PC-9 (cell line): ENCODE results near the gene LTBP3. TPM values are rescaled to one million over a fixed set of nuclear protein-coding genes. Genes with fewer than 3 reads are reported as not detected.

Experiments
- BruUV-seq: library from RNA; stranded (reverse); fragments of 400-500 nt; replicated peaks from 2 replicates; lab custom pipeline; 2021; lab: Mats Ljungman, UMichigan
- CTCF ChIA-PET: fragments of 300-600 bp; sonication (Branson Sonifier 250); formaldehyde crosslinking; loops from one replicate; lab custom pipeline; 2022; ENCODE audit warnings: antibody characterized with exemption; lab: Charles Lee
- POLR2A ChIA-PET: fragments of 300-600 bp; sonication (Branson Sonifier 250); formaldehyde crosslinking; loops from one replicate; lab custom pipeline; 2022; ENCODE audit warnings: antibody characterized with exemption; ENCODE audit not compliant: unreplicated experiment; lab: Charles Lee
- DNase-seq, 2 experiments: peaks; one replicate each; pipeline versions ENCODE4 v3.0.0 to v3.0.0-alpha.2; 2015 to 2022; ENCODE audit warnings: mixed read lengths in 1 of 2
- H2AFZ ChIP-seq: fragments of 200-600 bp; sonication (generic); 2 replicates; pipeline ENCODE4 v1.8.1; 2017; ENCODE audit warnings: antibody characterized with exemption
- H3F3A ChIP-seq: fragments of 200-600 bp; sonication (generic); 2 replicates; pipeline ENCODE4 v1.8.1; 2017; ENCODE audit warnings: antibody characterized with exemption, mild to moderate bottlenecking, low read depth; ENCODE audit not compliant: insufficient read depth
- H3K27ac ChIP-seq: fragments of 200-600 bp; sonication (generic); 2 replicates; pipeline ENCODE4 v1.6.1; 2016; ENCODE audit warnings: mixed run types
- H3K27me3 ChIP-seq: fragments of 200-600 bp; sonication (generic); 2 replicates; pipeline ENCODE4 v1.6.1; 2016; ENCODE audit warnings: low read depth, mixed run types; ENCODE audit not compliant: insufficient read depth
- H3K36me3 ChIP-seq: fragments of 200-600 bp; sonication (generic); 2 replicates; pipeline ENCODE4 v1.6.1; 2016; ENCODE audit warnings: low read depth, mixed run types
- H3K4me1 ChIP-seq: fragments of 200-600 bp; sonication (generic); replicated peaks from 2 replicates; pipeline ENCODE4 v1.6.1; 2016; ENCODE audit warnings: mixed run types; ENCODE audit not compliant: insufficient read depth
- H3K4me2 ChIP-seq: fragments of 200-600 bp; sonication (generic); 2 replicates; pipeline ENCODE4 v1.6.1; 2017; ENCODE audit warnings: mixed run types
- H3K4me3 ChIP-seq: fragments of 200-600 bp; sonication (generic); 2 replicates; pipeline ENCODE4 v1.6.1; 2016; ENCODE audit warnings: mixed run types
- H3K79me2 ChIP-seq: fragments of 200-600 bp; sonication (generic); 2 replicates; pipeline ENCODE4 v1.6.1; 2017; ENCODE audit warnings: low read depth, mixed run types
- H3K9me2 ChIP-seq: fragments of 200-600 bp; sonication (generic); 2 replicates; pipeline ENCODE4 v1.8.1; 2017; ENCODE audit warnings: mild to moderate bottlenecking; ENCODE audit not compliant: insufficient read depth
- H3K9me3 ChIP-seq: fragments of 200-600 bp; sonication (generic); 2 replicates; pipeline ENCODE4 v1.8.1; 2016; ENCODE audit warnings: low read depth; ENCODE audit not compliant: insufficient read depth
- H4K20me1 ChIP-seq: fragments of 200-600 bp; sonication (generic); 2 replicates; pipeline ENCODE4 v1.8.1; 2017; ENCODE audit not compliant: insufficient read depth
- CTCF ChIP-seq: fragments of 200-600 bp; sonication (generic); conservative IDR thresholded peaks from 2 replicates; pipeline ENCODE4 v1.6.1; 2017; ENCODE audit warnings: mixed run types, antibody characterized with exemption, mild to moderate bottlenecking, moderate library complexity
- EZH2 ChIP-seq: fragments of 200-600 bp; sonication (generic); IDR thresholded peaks from 2 replicates; pipeline ENCODE4 v1.8.0; 2017; ENCODE audit warnings: antibody characterized with exemption, low read depth
- intact Hi-C: fragments of 100-400 bp; cut with micrococcal nuclease; formaldehyde crosslinking; loops from one replicate; pipeline ENCODE4 v1.10.0; 2022; ENCODE audit not compliant: unreplicated experiment
- total RNA-seq: library from RNA; stranded (reverse); gene quantifications from 2 replicates; pipeline ENCODE4 v1.2.3, GENCODE V29; 2021

The LTBP3 gene
- total RNA-seq, 1 experiment from 2014 or later: 455 TPM

GRCh38 chr11:65546217-65546958, 11.8 kb downstream of the LTBP3 start:
- Histone ChIP-seq H3K9me2 (no peaks in the 10 kb centered on the region), H3K27me3 (no peaks in the 10 kb centered on the region), H3K4me1 (peaks cover 9% of the 10 kb centered on the region), H3K4me2 (no peak overlapping the region), H3K4me3 (no peak overlapping the region), H3K9me3 (no peaks in the 10 kb centered on the region), H3K79me2 (peaks cover 1% of the 10 kb centered on the region), H4K20me1 (peaks cover 13% of the 10 kb centered on the region), H3K36me3 (peaks cover 51% of the 10 kb centered on the region), H3F3A (peaks cover 73% of the 10 kb centered on the region), H3K27ac (no peak overlapping the region), H2AFZ (no peak overlapping the region)
- POLR2A ChIA-PET: no interaction called here
- no TSS peak for BruUV-seq
- CTCF ChIA-PET: interaction anchor here (0.6 kb wide), 1 partner anchor 33 kb away, joined by 6 read pairs; no protein-coding TSS in a partner anchor
- intact Hi-C loops: no loop called here
- TF ChIP-seq CTCF (no peak), EZH2 (no peak)
- no peak for DNase-seq

GRCh38 chr11:65545853-65546216, 12.3 kb downstream of the LTBP3 start:
- Histone ChIP-seq H2AFZ (no peak overlapping the region), H3K27me3 (no peaks in the 10 kb centered on the region), H4K20me1 (peaks cover 13% of the 10 kb centered on the region), H3K4me2 (no peak overlapping the region), H3K36me3 (peaks cover 46% of the 10 kb centered on the region), H3K9me3 (no peaks in the 10 kb centered on the region), H3K4me1 (peaks cover 14% of the 10 kb centered on the region), H3F3A (peaks cover 77% of the 10 kb centered on the region), H3K9me2 (no peaks in the 10 kb centered on the region), H3K27ac (no peak overlapping the region), H3K4me3 (no peak overlapping the region), H3K79me2 (no peaks in the 10 kb centered on the region; the same call in 1 of the 2 replicates)
- POLR2A ChIA-PET: no interaction called here
- intact Hi-C loops: no loop called here
- no TSS peak for BruUV-seq
- TF ChIP-seq CTCF (no peak), EZH2 (no peak)
- DNase-seq: no peak
- CTCF ChIA-PET: no interaction called here

- Histone ChIP-seq H3F3A (peaks cover 79% of the 10 kb centered on the region), H2AFZ (no peak overlapping the region), H3K27me3 (no peaks in the 10 kb centered on the region), H3K4me2 (no peak overlapping the region), H3K9me2 (no peaks in the 10 kb centered on the region), H3K27ac (no peak overlapping the region), H4K20me1 (peaks cover 19% of the 10 kb centered on the region), H3K36me3 (peaks cover 30% of the 10 kb centered on the region), H3K4me1 (peaks cover 17% of the 10 kb centered on the region), H3K9me3 (no peaks in the 10 kb centered on the region), H3K79me2 (no peaks in the 10 kb centered on the region; the same call in 1 of the 2 replicates), H3K4me3 (no peak overlapping the region)
- intact Hi-C loops: no loop called here
- ChIA-PET POLR2A (interaction anchor here (0.8 kb wide), 1 partner anchor 35 kb away, joined by 4 read pairs; no protein-coding TSS in a partner anchor), CTCF (no interaction called here)
- TF ChIP-seq CTCF: no peak
- no peak for TF ChIP-seq EZH2
- no peak for DNase-seq
- BruUV-seq: no TSS peak
Observed at GRCh38 chr11:65542738-65543390, 15.3 kb downstream of the LTBP3 start.
